AG10803 (cell line): ENCODE data around the gene TOP3B.
A peak's percentile ranks its signal among the peaks of the same experiment; 100 is the strongest.

Source experiments
- DNase-seq: peaks from one replicate; pipeline ENCODE4 v3.0.0; 2010; ENCODE audit warnings: low read depth
- H3K4me3 ChIP-seq: 2 replicates; pipeline ENCODE4 v1.5.1; 2011; ENCODE audit warnings: mild to moderate bottlenecking, low read length, control low read depth
- TF ChIP-seq, protein P1 (sequence below): conservative IDR thresholded peaks from 2 replicates; pipeline ENCODE4 v1.5.1; 2011; ENCODE audit warnings: mild to moderate bottlenecking, low read length, control low read depth, inconsistent platforms

Gene TOP3B

GRCh38 chr22:21948390-21948789 lies 34.2 kb downstream of the TOP3B start:
- H3K4me3 ChIP-seq, result no peak overlapping the region
- TF ChIP-seq, protein P1, sequence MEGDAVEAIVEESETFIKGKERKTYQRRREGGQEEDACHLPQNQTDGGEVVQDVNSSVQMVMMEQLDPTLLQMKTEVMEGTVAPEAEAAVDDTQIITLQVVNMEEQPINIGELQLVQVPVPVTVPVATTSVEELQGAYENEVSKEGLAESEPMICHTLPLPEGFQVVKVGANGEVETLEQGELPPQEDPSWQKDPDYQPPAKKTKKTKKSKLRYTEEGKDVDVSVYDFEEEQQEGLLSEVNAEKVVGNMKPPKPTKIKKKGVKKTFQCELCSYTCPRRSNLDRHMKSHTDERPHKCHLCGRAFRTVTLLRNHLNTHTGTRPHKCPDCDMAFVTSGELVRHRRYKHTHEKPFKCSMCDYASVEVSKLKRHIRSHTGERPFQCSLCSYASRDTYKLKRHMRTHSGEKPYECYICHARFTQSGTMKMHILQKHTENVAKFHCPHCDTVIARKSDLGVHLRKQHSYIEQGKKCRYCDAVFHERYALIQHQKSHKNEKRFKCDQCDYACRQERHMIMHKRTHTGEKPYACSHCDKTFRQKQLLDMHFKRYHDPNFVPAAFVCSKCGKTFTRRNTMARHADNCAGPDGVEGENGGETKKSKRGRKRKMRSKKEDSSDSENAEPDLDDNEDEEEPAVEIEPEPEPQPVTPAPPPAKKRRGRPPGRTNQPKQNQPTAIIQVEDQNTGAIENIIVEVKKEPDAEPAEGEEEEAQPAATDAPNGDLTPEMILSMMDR, result no peak
- no peak for DNase-seq

DNA sequence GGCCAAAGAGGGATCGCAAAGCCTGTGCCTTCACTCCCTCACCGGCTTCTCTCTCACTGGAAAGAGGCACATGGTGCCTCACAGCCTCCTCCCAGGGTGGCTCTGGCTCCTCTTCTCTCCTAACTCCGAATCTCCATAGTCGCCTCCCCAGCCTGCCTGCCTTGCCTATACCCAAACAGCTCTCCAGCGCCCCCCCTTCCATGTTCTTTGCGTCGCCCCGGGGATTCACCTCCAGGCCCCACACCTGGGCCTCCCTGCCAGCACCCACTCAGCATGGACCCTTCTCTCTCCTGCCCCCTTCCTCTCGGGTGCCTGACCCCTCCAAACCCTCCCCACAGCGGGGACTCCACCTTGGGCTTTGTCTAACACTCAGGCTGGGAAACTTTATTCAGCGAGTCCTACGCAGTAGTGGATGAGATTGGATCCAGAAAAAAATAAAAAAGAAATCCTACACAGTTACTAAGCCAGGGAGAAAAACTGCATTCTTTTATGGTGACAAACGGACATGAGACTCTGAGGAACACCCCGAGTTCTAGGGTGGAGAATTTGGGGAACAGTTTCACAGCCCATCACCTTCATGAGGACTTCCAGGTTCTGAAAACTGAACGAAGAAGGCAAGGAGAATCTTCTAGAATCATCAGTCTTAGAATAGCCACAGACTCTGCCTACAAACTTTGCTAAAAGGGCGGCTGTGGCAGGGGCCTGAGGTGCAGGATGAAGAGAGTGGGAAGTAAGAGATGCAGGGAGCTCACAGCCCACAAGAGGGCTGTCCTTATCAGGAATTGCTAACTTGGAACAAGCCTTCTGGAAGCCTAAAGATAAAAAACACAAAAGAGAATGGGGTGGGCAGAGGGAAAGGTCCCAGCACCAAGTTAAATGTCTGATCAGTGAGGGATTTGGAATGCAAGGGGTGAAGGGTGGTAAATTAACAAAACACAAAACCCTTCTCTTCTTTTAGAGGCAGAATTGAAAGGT lies 35.3 kb downstream of the TOP3B start:
- H3K4me3 ChIP-seq, result no peak overlapping the region
- TF ChIP-seq, protein P1, result peak; percentile 68
- DNase-seq, result peak; percentile 55

DNA sequence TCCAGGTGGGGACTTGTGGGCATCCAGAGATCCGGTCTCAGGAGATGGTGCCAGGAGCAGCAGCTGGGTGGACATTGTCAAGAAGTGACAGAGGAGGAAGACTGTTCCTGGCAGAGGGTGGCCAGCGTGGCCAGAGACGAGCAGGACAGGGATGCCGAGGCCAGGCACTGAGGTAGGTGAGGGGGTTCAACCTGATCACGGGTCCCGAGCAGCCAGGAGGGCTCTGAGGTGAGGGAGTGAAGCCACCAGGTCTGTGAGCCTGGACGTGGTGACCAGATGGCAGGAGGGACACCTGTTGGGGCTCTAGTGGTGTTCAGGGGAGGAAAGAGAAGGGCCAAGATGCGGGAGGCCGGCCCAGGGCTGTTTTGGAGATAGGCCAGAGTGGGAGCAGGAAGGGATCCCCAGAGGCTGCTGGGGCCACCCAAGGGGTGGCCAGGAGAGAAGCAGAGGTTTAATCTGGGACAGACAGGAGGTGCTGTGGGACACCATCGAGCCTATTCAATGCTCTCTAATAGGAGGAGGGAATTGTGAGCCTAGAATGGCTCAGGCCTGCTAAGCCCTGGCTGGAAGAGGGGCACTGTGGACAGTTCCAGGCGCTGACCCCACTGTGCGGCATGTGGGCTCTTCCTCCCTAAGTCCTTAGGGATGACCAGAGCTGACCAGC lies 36.2 kb downstream of the TOP3B start:
- H3K4me3 ChIP-seq, result no peak overlapping the region
- TF ChIP-seq, protein P1, result no peak
- DNase-seq, result no peak

- no peak for DNase-seq
- no peak overlapping the region for H3K4me3 ChIP-seq
- TF ChIP-seq, protein P1, result no peak
Observed at GRCh38 chr22:21945453-21946261, 36.9 kb downstream of the TOP3B start.

- TF ChIP-seq, protein P1, result no peak
- H3K4me3 ChIP-seq, result no peak overlapping the region
Observed at GRCh38 chr22:21944871-21945270, 37.7 kb downstream of the TOP3B start.

GRCh38 chr22:21943571-21944448 lies 38.8 kb downstream of the TOP3B start:
- TF ChIP-seq, protein P1, result no peak
- H3K4me3 ChIP-seq, result no peak overlapping the region
- DNase-seq, result no peak

More at GRCh38 chr22:21944871-21945270, 37.7 kb downstream of the TOP3B start:
- no peak for DNase-seq
